RWPE2 (cell line): ENCODE data around the gene MYBPC3.

Experiments used
- ATAC-seq: fragments of 200-7000 bp; cut with Tn5 transposase; 3 replicates; pipeline ENCODE4 v1.9.1; 2021; ENCODE audit warnings: low read depth
- DNase-seq: peaks from one replicate; pipeline ENCODE4 v3.0.0-alpha.2; 2020; ENCODE audit warnings: low spot score
- H3K27ac ChIP-seq: fragments of 450-650 bp; 2 replicates; pipeline ENCODE4 v1.5.1; 2017; ENCODE audit warnings: mild to moderate bottlenecking; ENCODE audit not compliant: poor library complexity, severe bottlenecking
- H3K27me3 ChIP-seq: fragments of 250-450 bp; sonication (Bioruptor Pico); 2 replicates; pipeline ENCODE4 v1.5.1; 2021; ENCODE audit warnings: mild to moderate bottlenecking, moderate library complexity; ENCODE audit not compliant: insufficient read depth, poor library complexity, severe bottlenecking
- H3K36me3 ChIP-seq: fragments of 250-450 bp; sonication (Bioruptor Pico); 2 replicates; pipeline ENCODE4 v1.5.1; 2020; ENCODE audit warnings: low read depth, mild to moderate bottlenecking, moderate library complexity
- H3K4me1 ChIP-seq: fragments of 250-450 bp; sonication (Bioruptor Pico); 2 replicates; pipeline ENCODE4 v1.5.1; 2021; ENCODE audit warnings: mild to moderate bottlenecking, moderate library complexity; ENCODE audit not compliant: insufficient read depth, poor library complexity, severe bottlenecking
- H3K4me3 ChIP-seq: fragments of 250-450 bp; sonication (Bioruptor Pico); 2 replicates; pipeline ENCODE4 v1.5.1; 2021; ENCODE audit warnings: mild to moderate bottlenecking, moderate library complexity; ENCODE audit not compliant: severe bottlenecking
- H3K9me3 ChIP-seq: fragments of 250-450 bp; sonication (Bioruptor Pico); 2 replicates; pipeline ENCODE4 v1.5.1; 2021; ENCODE audit warnings: mild to moderate bottlenecking, moderate library complexity; ENCODE audit not compliant: severe bottlenecking
- CTCF ChIP-seq: fragments of 450-650 bp; IDR thresholded peaks from one replicate; pipeline ENCODE4 v1.5.1; 2017; ENCODE audit warnings: mild to moderate bottlenecking, moderate library complexity; ENCODE audit not compliant: poor library complexity, severe bottlenecking

MYBPC3 gene

GRCh38 chr11:47352556-47352955, at the start of gene MYBPC3:
Gene MYBPC3 (minus strand): TSS chr11:47352702. CDS start chr11:47352647, 55 bp downstream.
- no peak for TF ChIP-seq CTCF
- ATAC-seq, result no peak
- Histone ChIP-seq H3K36me3 (no peaks in the 10 kb centered on the region), H3K27me3 (no peaks in the 10 kb centered on the region), H3K4me1 (no peaks in the 10 kb centered on the region), H3K27ac (no peak within 1 kb of the TSS), H3K4me3 (no peak within 1 kb of the TSS), H3K9me3 (no peaks in the 10 kb centered on the region)
- DNase-seq, result no peak

- DNase-seq (no peak), ATAC-seq (peak; percentile 33; the same call in 2 of the 3 replicates)
- no peak for TF ChIP-seq CTCF
- H3K36me3 ChIP-seq, result no peaks in the 10 kb centered on the region
- no peaks in the 10 kb centered on the region for H3K4me1 ChIP-seq
- no peak overlapping the region for H3K27ac ChIP-seq
- no peaks in the 10 kb centered on the region for H3K27me3 ChIP-seq
- H3K4me3 ChIP-seq, result no peak overlapping the region
- no peaks in the 10 kb centered on the region for H3K9me3 ChIP-seq
Measured at GRCh38 chr11:47400768-47401279, 48.3 kb upstream of the MYBPC3 start.

DNA sequence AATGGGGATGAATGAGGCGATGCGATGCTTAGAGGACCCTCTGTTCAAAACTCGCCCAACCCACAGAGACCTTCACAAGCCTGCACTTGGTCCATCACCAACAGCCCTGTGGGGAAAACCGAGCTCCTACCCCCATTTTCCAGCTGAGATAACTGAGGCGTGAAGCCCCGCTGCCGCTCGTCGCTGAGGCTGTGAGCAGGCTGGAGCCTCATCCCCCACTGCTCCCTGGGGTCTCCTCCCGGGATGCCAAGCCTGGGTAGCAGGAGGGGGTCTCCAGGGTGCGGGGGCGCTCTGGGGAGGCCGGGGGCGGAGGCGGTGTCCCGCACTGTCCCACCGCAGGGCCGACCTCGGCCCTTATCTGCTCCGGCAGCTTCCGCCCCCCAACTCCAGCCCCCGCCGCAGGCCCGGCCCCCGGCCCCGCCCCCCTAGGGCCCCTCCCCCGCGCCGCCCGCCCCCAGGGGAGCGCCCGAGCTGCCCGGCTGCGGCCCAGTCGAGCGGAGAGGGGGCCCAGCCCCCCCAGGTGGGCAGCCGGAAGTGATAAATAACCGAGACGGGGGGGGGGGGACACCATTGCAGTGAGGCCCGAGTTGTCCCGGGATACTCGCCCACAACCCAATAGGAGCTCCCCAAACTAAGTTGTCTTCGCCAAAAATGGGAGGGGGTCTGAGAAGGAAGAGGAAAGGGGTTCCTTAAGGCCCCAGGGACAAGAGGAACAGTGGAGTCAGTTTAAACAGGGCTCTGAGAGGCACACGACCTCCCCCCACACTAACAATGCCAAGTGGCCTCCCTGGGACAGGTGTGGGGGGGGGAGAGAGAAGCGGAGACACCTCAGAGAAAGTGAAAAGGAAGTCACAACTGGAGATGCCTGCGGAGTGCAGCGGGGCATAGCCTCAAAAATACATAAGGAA, 47.6 kb upstream of the MYBPC3 start:
- ATAC-seq (peak; percentile 48), DNase-seq (no peak)
- H3K4me3 ChIP-seq, result peak overlapping the region; percentile 13
- no peaks in the 10 kb centered on the region for H3K4me1 ChIP-seq
- no peak overlapping the region for H3K27ac ChIP-seq
- no peaks in the 10 kb centered on the region for H3K27me3 ChIP-seq
- H3K36me3 ChIP-seq, result no peaks in the 10 kb centered on the region
- TF ChIP-seq CTCF, result no peak
- H3K9me3 ChIP-seq, result no peaks in the 10 kb centered on the region

DNA sequence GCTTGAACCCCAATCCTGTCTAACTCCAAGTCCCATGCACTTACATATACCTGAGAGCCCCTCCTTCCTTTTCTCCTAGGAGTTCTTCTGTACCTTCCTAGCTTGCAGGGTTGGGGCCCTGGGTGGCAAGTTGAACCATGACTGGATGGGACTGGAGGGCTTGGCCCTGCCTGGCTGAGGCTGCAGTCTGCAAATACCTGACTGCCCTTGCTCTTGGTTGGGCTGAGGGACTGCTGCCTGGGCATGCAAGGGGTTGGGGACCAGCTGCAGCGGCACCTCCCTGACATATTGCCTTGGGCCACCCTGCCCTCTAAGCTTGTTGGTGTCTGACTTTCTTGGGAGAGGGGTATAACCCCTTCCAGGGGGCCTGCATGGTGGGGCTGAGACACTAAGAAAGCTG, 46.0 kb upstream of the MYBPC3 start:
- Histone ChIP-seq H3K4me1 (no peaks in the 10 kb centered on the region), H3K27ac (no peak overlapping the region), H3K36me3 (no peaks in the 10 kb centered on the region), H3K27me3 (no peaks in the 10 kb centered on the region), H3K9me3 (no peaks in the 10 kb centered on the region), H3K4me3 (no peak overlapping the region)
- TF ChIP-seq CTCF, result no peak
- DNase-seq (no peak), ATAC-seq (no peak)

GRCh38 chr11:47398011-47398410, 45.5 kb upstream of the MYBPC3 start:
- Histone ChIP-seq H3K27me3 (no peaks in the 10 kb centered on the region), H3K4me1 (no peaks in the 10 kb centered on the region), H3K4me3 (no peak overlapping the region), H3K27ac (no peak overlapping the region), H3K9me3 (no peaks in the 10 kb centered on the region), H3K36me3 (no peaks in the 10 kb centered on the region)
- DNase-seq (no peak), ATAC-seq (no peak)
- TF ChIP-seq CTCF, result no peak
